UCSD-AML1 (cell line): ENCODE data around the gene IL3.
A peak's percentile ranks its signal among the peaks of the same experiment; 100 is the strongest.

ENCODE experiments used
- DNase-seq: peaks from one replicate; lab custom pipeline; 2025; ENCODE audit not compliant: unreplicated experiment; lab: John Stamatoyannopoulos, UW

IL3 gene

DNA sequence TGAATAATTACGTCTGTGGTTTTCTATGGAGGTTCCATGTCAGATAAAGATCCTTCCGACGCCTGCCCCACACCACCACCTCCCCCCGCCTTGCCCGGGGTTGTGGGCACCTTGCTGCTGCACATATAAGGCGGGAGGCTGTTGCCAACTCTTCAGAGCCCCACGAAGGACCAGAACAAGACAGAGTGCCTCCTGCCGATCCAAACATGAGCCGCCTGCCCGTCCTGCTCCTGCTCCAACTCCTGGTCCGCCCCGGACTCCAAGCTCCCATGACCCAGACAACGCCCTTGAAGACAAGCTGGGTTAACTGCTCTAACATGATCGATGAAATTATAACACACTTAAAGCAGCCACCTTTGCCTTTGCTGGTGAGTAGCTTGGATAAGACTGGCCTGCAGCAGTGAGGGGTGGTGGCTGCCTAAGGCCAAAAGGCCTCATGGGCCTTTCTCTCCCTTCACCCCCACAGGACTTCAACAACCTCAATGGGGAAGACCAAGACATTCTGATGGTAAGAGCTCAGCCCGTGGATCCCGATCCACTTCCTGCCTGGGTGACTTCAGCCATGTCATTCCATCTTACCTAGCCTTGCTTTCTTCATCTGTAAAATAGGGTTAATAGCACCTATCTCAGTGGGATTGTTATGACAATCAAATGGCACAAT is at the start of gene IL3:
TSS of gene IL3 (plus strand) at position 155 of the 661 bp plus-strand sequence. CDS start at position 207, 52 bp downstream.
- no peak for DNase-seq

DNA sequence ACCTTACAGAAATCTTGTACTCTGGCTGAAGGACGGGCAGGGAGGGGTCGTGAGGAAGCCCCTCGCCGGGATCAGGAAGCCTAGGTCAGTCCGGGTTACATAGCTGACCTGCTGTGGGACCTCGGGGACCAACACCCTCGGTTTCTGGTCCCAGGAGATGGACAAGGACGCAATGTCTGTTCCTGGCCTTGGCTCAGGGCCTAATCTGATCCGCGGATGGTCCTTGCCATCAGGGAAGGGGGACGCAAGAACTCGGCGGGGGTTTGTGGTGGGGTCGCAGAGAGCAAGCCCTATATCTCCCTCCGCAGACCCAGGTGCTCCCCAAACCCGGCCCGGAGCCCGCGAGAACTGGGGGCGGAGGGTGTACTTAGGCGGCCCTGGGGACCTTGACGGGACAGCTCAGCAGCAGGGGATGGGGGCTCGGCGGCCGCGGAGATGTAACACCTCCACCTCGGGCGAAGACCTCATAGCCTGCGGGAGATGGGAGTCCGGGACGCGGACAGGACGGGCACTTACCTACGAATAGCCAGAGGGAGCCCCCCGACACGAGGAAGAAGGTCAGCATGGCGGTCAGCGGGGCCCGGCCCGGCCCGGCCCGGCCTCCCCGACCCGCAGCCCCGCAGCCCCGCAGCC is 49.4 kb upstream of the IL3 start:
- DNase-seq = no peak

- no peak for DNase-seq
Measured at GRCh38 chr5:132011622-132012343, 48.7 kb upstream of the IL3 start, which contains the start of gene ACSL6. ACSL6 (minus strand) TSS chr5:132011658; CDS start chr5:132011553, 105 bp downstream.

DNA sequence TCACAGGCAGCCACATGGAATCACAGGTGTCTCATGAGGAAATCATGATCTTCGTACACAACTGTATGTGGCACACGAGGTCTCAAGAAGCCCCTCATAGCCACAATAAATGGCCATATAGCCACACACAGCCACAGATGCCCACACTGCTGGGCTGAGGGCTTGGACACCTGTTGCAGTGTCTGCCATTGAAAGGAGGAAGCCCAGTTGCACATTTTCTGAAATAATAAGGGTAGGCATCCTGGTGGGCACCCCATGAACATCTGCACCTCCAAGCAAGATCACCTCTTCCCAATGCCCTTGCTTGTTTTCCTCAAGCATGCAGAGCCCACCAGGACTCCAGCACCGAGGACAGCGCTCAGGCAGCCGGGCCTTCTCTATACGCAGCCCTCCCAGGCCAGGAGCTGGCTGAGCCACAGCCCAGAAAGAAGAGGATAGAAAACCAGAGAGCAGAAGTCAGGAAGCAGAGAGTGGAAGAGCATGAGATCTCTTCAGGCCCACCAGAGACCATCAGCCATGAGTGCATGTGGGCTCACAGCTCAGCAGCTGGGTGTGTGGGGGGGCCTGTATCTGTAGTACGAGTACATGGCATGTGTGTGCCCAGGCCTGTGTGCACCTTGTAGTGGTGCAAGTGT is 48.0 kb upstream of the IL3 start:
- peak; percentile 72 for DNase-seq

DNA sequence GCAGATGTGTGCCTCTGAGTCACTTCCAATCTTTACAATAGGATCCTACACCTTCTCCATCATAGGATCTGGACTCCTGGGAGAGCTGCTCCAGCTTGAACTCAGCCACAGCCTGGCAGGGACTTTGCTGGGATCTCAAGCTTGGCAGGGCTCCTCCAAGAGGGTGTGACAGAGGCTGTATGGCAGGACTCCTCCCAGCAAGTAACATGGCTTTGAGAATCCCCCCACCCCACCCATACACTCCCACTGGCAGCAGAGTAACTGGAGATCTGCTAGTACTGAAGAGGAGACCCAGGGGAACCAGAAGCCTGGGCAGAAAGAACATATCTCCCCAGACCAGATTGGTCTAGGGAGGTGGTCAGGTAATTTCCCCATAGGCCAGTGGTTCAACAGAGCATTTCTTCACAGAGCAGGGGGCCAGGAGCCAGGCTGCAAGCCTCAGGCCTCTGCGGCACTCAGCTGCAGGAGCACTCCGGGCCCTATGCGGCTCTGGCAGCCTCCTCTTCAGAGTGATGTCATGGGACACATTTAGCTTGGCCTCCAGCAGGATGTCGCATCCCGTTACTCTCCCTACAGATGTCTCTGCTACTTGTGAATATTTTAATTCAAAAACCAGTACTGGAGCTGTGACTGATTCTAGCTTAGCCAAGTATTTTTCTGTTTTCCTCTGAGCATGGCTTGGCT is 47.3 kb upstream of the IL3 start:
- DNase-seq = no peak

- DNase-seq = no peak
Measured at GRCh38 chr5:132013711-132014110, 46.7 kb upstream of the IL3 start.

DNA sequence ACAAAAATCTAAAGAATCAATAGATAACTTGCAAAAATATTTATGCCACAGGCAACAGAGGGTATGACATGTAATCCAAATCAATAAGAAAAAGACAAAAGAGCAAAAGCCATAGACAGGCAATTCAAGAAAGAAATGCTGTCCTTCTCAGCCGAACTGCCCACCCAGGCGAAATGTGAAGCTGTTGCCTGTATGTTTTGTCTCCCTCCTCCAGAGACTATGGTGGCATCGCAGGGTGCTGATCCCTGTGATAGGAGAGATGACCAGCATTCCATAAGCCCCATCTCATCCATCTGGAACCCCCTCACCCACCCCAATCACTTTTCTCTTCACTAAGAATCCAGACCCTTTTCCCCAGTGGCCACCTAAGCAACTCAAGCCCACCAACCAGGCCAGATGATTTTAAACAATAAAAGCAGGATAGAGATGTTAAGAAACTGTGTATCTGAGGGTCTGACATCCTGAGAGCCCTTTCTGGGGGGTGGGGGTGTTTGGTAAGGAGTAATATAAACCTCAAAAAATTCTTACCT is 43.7 kb upstream of the IL3 start:
- DNase-seq = no peak

- no peak for DNase-seq
Measured at GRCh38 chr5:132017316-132017715, 43.1 kb upstream of the IL3 start.

GRCh38 chr5:132017738-132018625 is 42.5 kb upstream of the IL3 start:
- DNase-seq = no peak

DNA sequence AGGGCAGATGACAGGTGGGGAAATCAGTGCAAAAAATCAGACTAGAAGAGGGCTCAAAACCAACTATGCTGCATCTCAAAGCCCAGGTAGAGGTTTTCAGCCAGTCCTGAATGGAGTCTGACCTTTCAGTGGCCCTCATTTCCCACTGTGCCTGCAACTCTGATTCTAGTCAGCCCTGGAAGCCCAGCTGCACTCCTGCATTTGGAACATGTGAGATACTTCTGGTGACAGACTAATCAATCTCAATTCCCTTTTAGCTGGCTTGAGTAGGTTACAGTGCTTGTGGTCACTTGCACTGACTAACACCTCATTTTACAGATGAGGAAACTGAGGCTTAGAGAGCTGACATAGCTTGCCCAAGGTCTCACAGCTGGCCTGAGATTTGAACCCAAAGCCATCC is 41.1 kb upstream of the IL3 start:
- no peak for DNase-seq

DNA sequence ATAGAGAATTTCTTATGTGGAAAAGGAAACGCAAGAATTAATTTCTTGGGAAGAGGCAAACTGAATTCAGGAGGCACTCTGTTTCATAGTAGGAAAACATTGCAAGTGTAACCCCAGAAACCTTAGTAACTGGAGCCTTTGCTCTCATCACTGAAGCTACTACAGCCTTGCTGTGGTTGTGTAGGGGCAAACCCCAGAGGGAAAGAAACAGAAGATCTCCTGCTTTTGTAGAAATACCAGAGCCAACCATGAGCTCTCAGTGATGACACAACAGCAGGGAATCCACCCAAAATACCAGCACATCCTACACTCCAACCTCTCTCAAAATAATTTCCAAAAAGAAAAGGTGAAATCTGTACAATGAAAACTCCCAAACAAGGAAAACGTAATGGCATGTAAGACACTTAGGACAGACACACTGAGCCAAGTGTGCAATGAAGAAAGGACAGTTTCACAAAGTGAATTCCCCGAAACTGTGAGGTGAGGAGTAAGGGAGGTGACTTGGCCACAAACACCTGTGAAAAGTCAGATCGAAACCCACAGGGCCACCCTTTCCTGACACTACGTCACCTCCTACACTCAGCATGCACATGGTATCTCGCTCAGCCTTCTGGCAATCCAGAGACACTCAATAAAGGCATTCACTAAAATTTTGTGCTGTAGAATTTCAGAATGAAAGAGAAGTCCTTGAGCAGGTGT is 40.4 kb upstream of the IL3 start:
- no peak for DNase-seq

GRCh38 chr5:132020568-132021339 is 39.7 kb upstream of the IL3 start:
- DNase-seq = no peak

DNA sequence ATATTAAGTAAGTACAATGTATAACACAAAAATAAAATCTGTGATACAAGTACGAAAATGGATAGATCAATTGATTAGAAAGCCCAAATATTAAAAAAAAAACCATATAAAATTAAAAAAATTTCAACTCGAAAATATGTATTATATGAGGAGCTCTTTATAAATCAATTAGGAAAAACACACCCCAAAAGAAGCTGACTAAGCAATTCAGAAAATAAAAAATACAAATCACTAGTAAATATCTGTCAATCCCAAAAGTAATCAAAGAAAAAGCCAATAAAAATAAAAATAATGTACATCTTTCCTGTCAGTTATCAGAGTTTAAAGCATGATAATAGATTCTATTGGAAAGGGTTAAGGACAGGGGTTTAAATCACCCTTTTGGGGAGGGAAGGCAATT is 38.8 kb upstream of the IL3 start:
- no peak for DNase-seq

DNA sequence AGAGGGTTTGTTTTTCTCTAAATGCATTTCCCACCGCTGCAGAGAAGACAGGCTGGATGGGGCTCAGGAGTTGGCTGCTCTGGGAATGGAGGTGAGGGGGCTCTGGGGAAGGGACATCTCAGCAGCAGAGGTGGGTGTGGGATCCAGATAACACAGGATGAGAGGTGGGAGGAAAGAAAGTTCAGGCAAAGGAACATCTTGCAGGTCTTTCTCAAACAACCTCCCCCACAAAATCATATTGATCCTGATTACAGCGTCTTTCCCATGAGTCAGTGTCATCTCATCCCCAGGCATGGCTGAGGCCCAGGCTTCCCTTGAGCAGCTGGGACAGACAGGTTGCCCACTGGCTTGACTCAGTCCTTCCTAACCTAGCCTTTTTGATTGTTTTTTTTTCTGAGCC is 37.7 kb upstream of the IL3 start:
- no peak for DNase-seq

DNA sequence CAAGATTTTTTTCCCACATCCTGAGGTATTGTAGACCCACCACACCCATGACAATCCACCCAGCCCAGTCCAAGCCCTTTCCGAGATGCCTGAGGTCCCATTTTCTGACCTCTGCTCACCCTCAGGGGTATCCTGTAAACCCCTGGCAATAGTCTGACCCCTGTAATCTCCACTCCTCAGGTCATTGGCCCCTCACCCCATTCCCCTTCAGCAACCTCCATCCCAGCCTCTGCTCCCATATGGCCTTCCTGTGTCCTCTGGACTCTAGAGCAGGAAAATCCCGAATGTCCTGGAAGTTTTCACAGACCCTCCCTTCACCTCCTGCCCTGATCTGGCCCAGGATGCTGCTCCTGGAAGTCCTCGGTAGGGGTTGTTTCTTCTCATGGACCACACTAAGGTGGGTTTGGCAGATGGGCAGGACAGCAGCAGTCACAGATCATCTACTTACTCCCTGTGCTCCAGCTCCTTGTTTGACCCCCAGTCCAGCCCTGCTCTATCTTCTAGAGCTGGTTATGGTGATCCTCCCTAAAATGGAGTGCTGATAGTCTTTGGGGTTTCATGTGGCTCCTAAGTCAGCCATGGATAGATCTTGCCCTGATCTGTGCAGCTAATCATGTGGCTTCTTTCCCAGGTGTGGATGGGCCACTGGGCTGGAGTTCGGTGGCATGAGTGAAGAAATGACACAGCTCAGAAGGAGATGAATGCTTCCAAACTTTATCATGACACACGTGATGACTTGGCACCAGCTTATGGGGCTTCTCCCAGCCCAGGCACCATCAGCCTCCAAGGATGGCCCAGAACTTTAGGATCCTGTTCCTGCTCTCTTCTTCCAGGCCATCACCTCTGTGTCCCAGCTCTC is 37.0 kb upstream of the IL3 start:
- no peak for DNase-seq

GRCh38 chr5:132024117-132024435 is 36.4 kb upstream of the IL3 start:
- DNase-seq = no peak

DNA sequence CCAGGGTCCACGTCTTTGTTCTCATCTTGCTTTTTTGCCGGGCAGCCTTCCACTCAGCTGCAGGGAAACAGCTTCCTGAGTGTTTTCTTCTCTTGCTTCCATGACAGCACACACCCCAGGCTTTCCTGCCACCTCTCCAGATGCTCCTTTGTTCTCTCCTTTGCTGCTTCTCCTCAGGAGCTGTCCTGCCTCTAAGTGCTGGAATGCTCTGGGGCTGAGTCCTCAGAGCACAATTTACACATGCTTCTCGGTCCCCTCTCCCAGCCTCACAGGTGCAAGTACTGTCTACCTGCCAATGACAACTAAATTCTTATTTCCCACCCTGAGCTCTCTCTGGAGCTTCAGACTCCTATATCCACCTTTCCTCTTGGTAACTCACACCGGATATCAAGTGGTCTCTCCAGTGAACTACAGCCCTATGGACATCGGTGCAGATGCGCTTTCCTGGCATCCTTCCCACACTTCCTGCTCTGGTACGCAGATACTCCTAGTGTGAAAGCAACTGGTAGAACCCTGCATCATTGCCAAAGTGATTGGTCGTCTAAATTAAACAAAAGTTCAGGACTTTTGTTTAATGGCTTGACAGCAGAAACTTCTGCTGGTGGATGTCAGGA is 35.6 kb upstream of the IL3 start:
- DNase-seq = no peak
